ENCODE data around the gene TFF1. TPM values are rescaled to one million over a fixed set of nuclear protein-coding genes. Genes with fewer than 3 reads are reported as not detected.

TFF1 gene
- total RNA-seq, 1 donor from 2014 or later = not detected

- H3K4me3 Mint-ChIP-seq (ENCODE audit: unreplicated experiment) = no peak overlapping the region
- H3K4me1 Mint-ChIP-seq (ENCODE audit: low read depth, unreplicated experiment) = peaks cover 5% of the 10 kb centered on the region
- peaks cover 4% of the 10 kb centered on the region for H3K9me3 Mint-ChIP-seq (ENCODE audit: unreplicated experiment)
- peaks cover 3% of the 10 kb centered on the region for H3K27me3 Mint-ChIP-seq (ENCODE audit: unreplicated experiment)
- H3K36me3 Mint-ChIP-seq (ENCODE audit: unreplicated experiment) = no peaks in the 10 kb centered on the region
- H3K27ac Mint-ChIP-seq (ENCODE audit: unreplicated experiment) = no peak overlapping the region
- TF ChIP-seq CTCF (IDR thresholded peaks at IDR 0.05; ENCODE audit: partially characterized antibody, unreplicated experiment) = peak; percentile 20
- peak; percentile 11 for DNase-seq
These were observed 3.5 kb upstream of the TFF1 start for GRCh38 chr21:42369821-42370220.

GRCh38 chr21:42367367-42368165, 1.2 kb upstream of the TFF1 start:
- H3K27me3 Mint-ChIP-seq (ENCODE audit: unreplicated experiment) = peaks cover 3% of the 10 kb centered on the region
- peaks cover 7% of the 10 kb centered on the region for H3K9me3 Mint-ChIP-seq (ENCODE audit: unreplicated experiment)
- DNase-seq = peak; percentile 8
- peak overlapping the region; percentile 53 for H3K27ac Mint-ChIP-seq (ENCODE audit: unreplicated experiment)
- H3K4me1 Mint-ChIP-seq (ENCODE audit: low read depth, unreplicated experiment) = peaks cover 15% of the 10 kb centered on the region
- no peak overlapping the region for H3K4me3 Mint-ChIP-seq (ENCODE audit: unreplicated experiment)
- no peaks in the 10 kb centered on the region for H3K36me3 Mint-ChIP-seq (ENCODE audit: unreplicated experiment)
- no peak for TF ChIP-seq CTCF (IDR thresholded peaks at IDR 0.05; ENCODE audit: partially characterized antibody, unreplicated experiment)

GRCh38 chr21:42365770-42366169, 565 bp downstream of the TFF1 start:
- H3K27me3 Mint-ChIP-seq (ENCODE audit: unreplicated experiment) = peaks cover 5% of the 10 kb centered on the region
- H3K9me3 Mint-ChIP-seq (ENCODE audit: unreplicated experiment) = peaks cover 11% of the 10 kb centered on the region
- no peak for TF ChIP-seq CTCF (IDR thresholded peaks at IDR 0.05; ENCODE audit: partially characterized antibody, unreplicated experiment)
- no peak overlapping the region for H3K27ac Mint-ChIP-seq (ENCODE audit: unreplicated experiment)
- no peak for DNase-seq
- H3K36me3 Mint-ChIP-seq (ENCODE audit: unreplicated experiment) = no peaks in the 10 kb centered on the region
- H3K4me1 Mint-ChIP-seq (ENCODE audit: low read depth, unreplicated experiment) = peaks cover 29% of the 10 kb centered on the region
- H3K4me3 Mint-ChIP-seq (ENCODE audit: unreplicated experiment) = no peak overlapping the region

GRCh38 chr21:42364304-42364865, 1.9 kb downstream of the TFF1 start:
- peaks cover 10% of the 10 kb centered on the region for H3K9me3 Mint-ChIP-seq (ENCODE audit: unreplicated experiment)
- H3K36me3 Mint-ChIP-seq (ENCODE audit: unreplicated experiment) = no peaks in the 10 kb centered on the region
- H3K4me3 Mint-ChIP-seq (ENCODE audit: unreplicated experiment) = no peak overlapping the region
- no peak for DNase-seq
- TF ChIP-seq CTCF (IDR thresholded peaks at IDR 0.05; ENCODE audit: partially characterized antibody, unreplicated experiment) = no peak
- H3K27me3 Mint-ChIP-seq (ENCODE audit: unreplicated experiment) = peaks cover 5% of the 10 kb centered on the region
- peaks cover 32% of the 10 kb centered on the region for H3K4me1 Mint-ChIP-seq (ENCODE audit: low read depth, unreplicated experiment)
- no peak overlapping the region for H3K27ac Mint-ChIP-seq (ENCODE audit: unreplicated experiment)

GRCh38 chr21:42363312-42363711, 3.0 kb downstream of the TFF1 start:
- TF ChIP-seq CTCF (IDR thresholded peaks at IDR 0.05; ENCODE audit: partially characterized antibody, unreplicated experiment) = no peak
- Mint-ChIP-seq H3K4me3 (ENCODE audit: unreplicated experiment) (no peak overlapping the region), H3K4me1 (ENCODE audit: low read depth, unreplicated experiment) (peaks cover 32% of the 10 kb centered on the region), H3K36me3 (ENCODE audit: unreplicated experiment) (peaks cover 4% of the 10 kb centered on the region), H3K27ac (ENCODE audit: unreplicated experiment) (no peak overlapping the region), H3K9me3 (ENCODE audit: unreplicated experiment) (peaks cover 10% of the 10 kb centered on the region), H3K27me3 (ENCODE audit: unreplicated experiment) (peaks cover 5% of the 10 kb centered on the region)
- no peak for DNase-seq
